Stimulated activated memory B cell treated with anti-CD40 and anti-IgM and Interleukin-4, amounts not matched to agents 10 μg/mL and 1 μg/mL and 100 μg/mL, for 72 hours (primary cell): ENCODE measurements around the gene ERC2.

Experiments used
- ATAC-seq: fragments of 150-1000 bp; cut with Tn5 transposase; 2 replicates; pipeline ENCODE4 v1.10.0; 2021
- H3K27ac Mint-ChIP-seq: one replicate; pipeline ENCODE4 v1.8.0; 2022; ENCODE audit warnings: mild to moderate bottlenecking, mixed read lengths
- H3K27me3 Mint-ChIP-seq: one replicate; pipeline ENCODE4 v1.8.0; 2022; ENCODE audit warnings: mixed read lengths
- H3K36me3 Mint-ChIP-seq: one replicate; pipeline ENCODE4 v1.8.0; 2022; ENCODE audit warnings: mixed read lengths
- H3K4me1 Mint-ChIP-seq: one replicate; pipeline ENCODE4 v1.8.0; 2022; ENCODE audit warnings: mixed read lengths
- H3K4me3 Mint-ChIP-seq: one replicate; pipeline ENCODE4 v1.8.0; 2022; ENCODE audit warnings: mild to moderate bottlenecking, moderate library complexity, mixed read lengths
- H3K9me3 Mint-ChIP-seq: one replicate; pipeline ENCODE4 v1.8.0; 2022; ENCODE audit warnings: mixed read lengths

The ERC2 gene

GRCh38 chr3:56409790-56410189, 58.5 kb downstream of the ERC2 start:
- no peaks in the 10 kb centered on the region for H3K4me1 Mint-ChIP-seq
- peaks cover 24% of the 10 kb centered on the region for H3K27me3 Mint-ChIP-seq
- H3K4me3 Mint-ChIP-seq, result no peak overlapping the region
- no peak for ATAC-seq
- no peaks in the 10 kb centered on the region for H3K36me3 Mint-ChIP-seq
- H3K9me3 Mint-ChIP-seq, result peaks cover 3% of the 10 kb centered on the region
- H3K27ac Mint-ChIP-seq, result no peak overlapping the region

- peaks cover 3% of the 10 kb centered on the region for H3K9me3 Mint-ChIP-seq
- no peak overlapping the region for H3K4me3 Mint-ChIP-seq
- peaks cover 24% of the 10 kb centered on the region for H3K27me3 Mint-ChIP-seq
- H3K36me3 Mint-ChIP-seq, result no peaks in the 10 kb centered on the region
- no peak overlapping the region for H3K27ac Mint-ChIP-seq
- ATAC-seq, result no peak
- no peaks in the 10 kb centered on the region for H3K4me1 Mint-ChIP-seq
Observed at GRCh38 chr3:56408761-56409196, 59.5 kb downstream of the ERC2 start.

- no peaks in the 10 kb centered on the region for H3K4me1 Mint-ChIP-seq
- peaks cover 21% of the 10 kb centered on the region for H3K27me3 Mint-ChIP-seq
- no peaks in the 10 kb centered on the region for H3K36me3 Mint-ChIP-seq
- no peak for ATAC-seq
- no peak overlapping the region for H3K27ac Mint-ChIP-seq
- no peak overlapping the region for H3K4me3 Mint-ChIP-seq
- peaks cover 2% of the 10 kb centered on the region for H3K9me3 Mint-ChIP-seq
Observed at GRCh38 chr3:56406826-56407515, 61.3 kb downstream of the ERC2 start.

GRCh38 chr3:56404884-56405283, 63.4 kb downstream of the ERC2 start:
- H3K4me3 Mint-ChIP-seq, result no peak overlapping the region

GRCh38 chr3:56398659-56399058, 69.6 kb downstream of the ERC2 start:
- peaks cover 7% of the 10 kb centered on the region for H3K9me3 Mint-ChIP-seq
- no peak overlapping the region for H3K4me3 Mint-ChIP-seq
- ATAC-seq, result no peak
- H3K27me3 Mint-ChIP-seq, result no peaks in the 10 kb centered on the region
- H3K36me3 Mint-ChIP-seq, result no peaks in the 10 kb centered on the region
- H3K4me1 Mint-ChIP-seq, result no peaks in the 10 kb centered on the region
- no peak overlapping the region for H3K27ac Mint-ChIP-seq

More at GRCh38 chr3:56404884-56405283, 63.4 kb downstream of the ERC2 start:
- H3K4me1 Mint-ChIP-seq, result no peaks in the 10 kb centered on the region
- no peaks in the 10 kb centered on the region for H3K36me3 Mint-ChIP-seq
- peaks cover 15% of the 10 kb centered on the region for H3K27me3 Mint-ChIP-seq
- no peak overlapping the region for H3K27ac Mint-ChIP-seq
- H3K9me3 Mint-ChIP-seq, result peaks cover 4% of the 10 kb centered on the region
- ATAC-seq, result no peak

DNA sequence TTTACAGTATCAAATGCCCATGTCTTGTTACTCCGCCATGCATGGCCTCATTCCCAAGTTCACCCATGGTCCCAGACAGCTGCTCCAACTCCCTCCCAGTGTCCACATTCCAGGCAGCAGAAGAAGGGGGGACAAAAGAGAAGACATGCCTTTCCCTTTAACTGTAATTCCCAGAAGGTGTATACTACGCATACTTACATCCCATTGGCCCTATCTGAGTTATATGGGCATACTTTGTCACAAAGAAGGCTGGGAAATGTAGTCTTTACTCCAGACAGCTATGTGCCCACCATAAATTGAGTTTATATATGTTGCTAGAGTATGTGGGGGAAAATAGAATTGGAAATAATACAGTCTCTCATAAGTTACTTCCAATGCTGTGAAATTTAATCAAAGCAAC, 70.5 kb downstream of the ERC2 start:
- Mint-ChIP-seq H3K9me3 (peaks cover 7% of the 10 kb centered on the region), H3K36me3 (no peaks in the 10 kb centered on the region), H3K4me1 (no peaks in the 10 kb centered on the region), H3K27ac (no peak overlapping the region), H3K27me3 (no peaks in the 10 kb centered on the region), H3K4me3 (no peak overlapping the region)
- no peak for ATAC-seq

DNA sequence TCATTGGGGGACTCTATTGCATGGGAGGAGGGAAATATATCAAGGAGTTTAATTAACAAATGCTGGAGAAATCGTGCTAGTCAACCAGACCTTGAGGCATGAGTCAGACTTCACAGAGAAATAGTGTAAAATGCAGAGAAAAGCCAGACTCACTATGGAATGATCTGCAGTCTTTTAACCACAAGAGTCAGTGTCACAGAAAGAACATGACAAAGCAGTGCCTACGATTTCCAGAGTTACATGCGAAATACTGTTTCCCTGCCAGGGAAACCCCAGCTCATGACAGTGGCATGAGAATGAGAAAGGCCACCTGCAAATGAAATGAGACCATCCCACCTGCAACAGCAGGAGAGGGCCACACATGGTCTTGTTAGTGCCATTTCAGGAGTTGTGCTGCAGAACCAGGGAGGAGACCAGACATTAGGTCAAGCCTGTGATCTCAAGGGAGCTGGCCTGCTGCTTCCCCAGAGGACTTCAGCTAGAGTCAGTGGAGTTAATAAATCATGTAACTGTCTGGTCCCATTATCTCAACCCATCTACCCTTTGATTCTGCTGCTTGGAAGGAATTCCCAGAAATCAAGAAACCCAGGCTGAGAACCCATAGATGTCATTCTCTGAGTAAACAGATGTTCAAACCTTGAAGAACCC, 79.0 kb downstream of the ERC2 start:
- no peaks in the 10 kb centered on the region for H3K36me3 Mint-ChIP-seq
- peaks cover 9% of the 10 kb centered on the region for H3K27me3 Mint-ChIP-seq
- H3K9me3 Mint-ChIP-seq, result peaks cover 3% of the 10 kb centered on the region
- H3K4me1 Mint-ChIP-seq, result no peaks in the 10 kb centered on the region
- no peak overlapping the region for H3K27ac Mint-ChIP-seq
- no peak for ATAC-seq
- H3K4me3 Mint-ChIP-seq, result no peak overlapping the region

GRCh38 chr3:56383092-56383491, 85.2 kb downstream of the ERC2 start:
- ATAC-seq, result no peak
- no peaks in the 10 kb centered on the region for H3K4me1 Mint-ChIP-seq
- no peaks in the 10 kb centered on the region for H3K27me3 Mint-ChIP-seq
- no peaks in the 10 kb centered on the region for H3K9me3 Mint-ChIP-seq
- no peaks in the 10 kb centered on the region for H3K36me3 Mint-ChIP-seq
- no peak overlapping the region for H3K27ac Mint-ChIP-seq
- no peak overlapping the region for H3K4me3 Mint-ChIP-seq

DNA sequence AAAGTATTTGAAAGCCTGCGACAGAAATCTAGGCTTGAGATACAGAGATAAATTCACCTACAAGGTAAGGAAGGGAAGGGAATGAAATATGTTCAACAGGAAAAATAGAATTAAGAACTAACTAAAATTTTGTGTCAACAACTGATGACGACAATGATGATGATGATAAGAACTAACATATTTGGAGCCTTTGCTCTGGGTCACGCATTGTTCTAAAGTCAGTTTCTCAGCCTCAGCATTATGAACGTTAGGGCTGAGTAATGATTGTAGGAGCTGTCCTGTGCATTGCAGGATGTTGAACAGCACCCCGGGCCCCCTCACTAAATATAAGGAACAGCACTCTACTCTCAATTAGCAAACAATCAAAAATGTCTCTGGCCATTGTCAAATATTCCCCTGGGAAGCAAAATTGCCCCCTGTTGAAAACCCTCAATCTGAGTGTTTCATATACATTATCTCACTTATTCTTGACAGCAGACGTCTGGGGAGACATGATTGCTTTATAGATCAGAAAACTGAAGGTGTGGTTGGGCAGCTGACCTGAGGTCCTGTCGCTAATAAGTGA, 88.5 kb downstream of the ERC2 start:
- peaks cover 15% of the 10 kb centered on the region for H3K9me3 Mint-ChIP-seq
- H3K27me3 Mint-ChIP-seq, result no peaks in the 10 kb centered on the region
- no peaks in the 10 kb centered on the region for H3K36me3 Mint-ChIP-seq
- no peak overlapping the region for H3K4me3 Mint-ChIP-seq
- no peaks in the 10 kb centered on the region for H3K4me1 Mint-ChIP-seq
- no peak overlapping the region for H3K27ac Mint-ChIP-seq
- ATAC-seq, result no peak

- no peak overlapping the region for H3K4me3 Mint-ChIP-seq
- ATAC-seq, result no peak
- H3K36me3 Mint-ChIP-seq, result no peaks in the 10 kb centered on the region
- H3K4me1 Mint-ChIP-seq, result no peaks in the 10 kb centered on the region
- H3K9me3 Mint-ChIP-seq, result peaks cover 15% of the 10 kb centered on the region
- no peak overlapping the region for H3K27ac Mint-ChIP-seq
- no peaks in the 10 kb centered on the region for H3K27me3 Mint-ChIP-seq
Observed at GRCh38 chr3:56375654-56376053, 92.6 kb downstream of the ERC2 start.

DNA sequence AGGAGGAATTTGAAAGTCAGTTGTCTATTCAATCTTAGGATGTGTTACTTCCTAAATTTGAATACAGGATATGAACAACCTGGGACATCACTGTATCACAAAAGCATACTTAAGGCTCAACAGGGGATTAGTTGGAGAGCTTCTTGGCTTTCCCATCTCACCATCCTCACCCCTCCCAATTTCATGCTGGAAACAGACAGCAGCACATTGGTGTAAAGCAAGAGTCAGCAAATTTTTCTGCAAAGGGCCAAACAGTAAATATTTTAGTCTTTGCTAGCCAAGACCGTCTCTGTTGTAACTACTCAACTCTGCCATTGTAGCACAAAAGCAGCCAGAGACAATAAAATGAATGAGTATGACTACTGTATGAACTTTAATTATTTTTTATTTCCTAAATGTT, 94.9 kb downstream of the ERC2 start:
- no peaks in the 10 kb centered on the region for H3K27me3 Mint-ChIP-seq
- H3K9me3 Mint-ChIP-seq, result peaks cover 15% of the 10 kb centered on the region
- H3K36me3 Mint-ChIP-seq, result no peaks in the 10 kb centered on the region
- no peak overlapping the region for H3K4me3 Mint-ChIP-seq
- H3K27ac Mint-ChIP-seq, result no peak overlapping the region
- no peak for ATAC-seq
- no peaks in the 10 kb centered on the region for H3K4me1 Mint-ChIP-seq

DNA sequence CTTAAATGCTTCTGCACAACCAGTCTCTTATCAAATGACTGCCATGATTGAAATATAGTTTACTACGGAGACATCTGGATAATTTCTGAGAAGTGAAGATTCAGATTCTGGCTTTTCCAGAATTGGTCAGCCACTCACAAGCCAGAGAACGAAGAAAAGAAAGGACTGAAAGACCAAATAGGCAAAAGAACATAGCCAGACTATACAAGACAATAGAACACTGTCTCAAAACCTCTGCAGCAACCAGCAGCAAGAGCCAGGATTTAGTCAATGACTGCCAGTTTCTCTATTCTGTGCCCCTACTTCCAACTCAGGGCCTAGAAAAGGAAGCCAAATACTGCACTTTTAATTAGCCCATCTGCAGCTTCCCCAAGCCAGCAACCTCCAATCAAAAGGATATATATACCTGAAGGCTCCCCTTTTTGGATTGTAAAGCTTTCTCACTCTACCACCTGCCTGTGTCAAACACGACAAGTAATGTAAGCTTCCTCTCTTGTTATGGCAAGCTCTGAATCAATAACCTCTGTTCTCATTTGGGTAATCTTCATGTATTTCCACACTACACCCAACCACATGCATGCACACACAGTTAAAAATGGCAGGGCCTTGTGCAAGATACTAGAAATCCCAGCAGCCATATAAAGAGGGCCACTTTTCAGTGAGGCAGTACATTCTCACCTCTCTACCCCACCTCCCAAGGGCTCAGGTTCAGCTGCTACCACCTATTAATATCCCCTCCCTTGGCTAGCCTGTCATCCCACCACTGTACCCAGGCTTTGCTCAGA, 97.1 kb downstream of the ERC2 start:
- no peaks in the 10 kb centered on the region for H3K4me1 Mint-ChIP-seq
- no peak overlapping the region for H3K4me3 Mint-ChIP-seq
- no peaks in the 10 kb centered on the region for H3K36me3 Mint-ChIP-seq
- H3K27ac Mint-ChIP-seq, result no peak overlapping the region
- peaks cover 9% of the 10 kb centered on the region for H3K9me3 Mint-ChIP-seq
- no peak for ATAC-seq
- H3K27me3 Mint-ChIP-seq, result no peaks in the 10 kb centered on the region

DNA sequence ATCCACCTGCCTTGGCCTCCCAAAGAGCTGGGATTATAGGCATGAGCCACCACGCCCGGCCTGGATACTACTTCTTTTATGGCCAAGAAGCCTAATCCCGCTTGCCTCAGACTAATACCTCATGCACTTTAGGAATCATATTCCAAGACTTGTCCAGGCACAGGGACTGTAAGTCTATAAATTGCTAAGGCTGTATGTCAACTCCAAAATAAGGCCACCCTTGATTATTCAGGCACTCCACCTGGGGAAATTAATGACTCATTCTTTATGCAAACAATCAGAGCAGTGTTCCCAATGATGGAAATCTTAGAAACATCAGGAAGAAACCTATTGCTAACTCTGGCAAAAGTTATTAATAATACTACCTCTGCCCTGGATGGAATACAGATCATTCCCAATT, 98.4 kb downstream of the ERC2 start:
- Mint-ChIP-seq H3K4me1 (no peaks in the 10 kb centered on the region), H3K27ac (no peak overlapping the region), H3K36me3 (no peaks in the 10 kb centered on the region), H3K27me3 (no peaks in the 10 kb centered on the region), H3K4me3 (no peak overlapping the region), H3K9me3 (peaks cover under 1% of the 10 kb centered on the region)
- no peak for ATAC-seq

DNA sequence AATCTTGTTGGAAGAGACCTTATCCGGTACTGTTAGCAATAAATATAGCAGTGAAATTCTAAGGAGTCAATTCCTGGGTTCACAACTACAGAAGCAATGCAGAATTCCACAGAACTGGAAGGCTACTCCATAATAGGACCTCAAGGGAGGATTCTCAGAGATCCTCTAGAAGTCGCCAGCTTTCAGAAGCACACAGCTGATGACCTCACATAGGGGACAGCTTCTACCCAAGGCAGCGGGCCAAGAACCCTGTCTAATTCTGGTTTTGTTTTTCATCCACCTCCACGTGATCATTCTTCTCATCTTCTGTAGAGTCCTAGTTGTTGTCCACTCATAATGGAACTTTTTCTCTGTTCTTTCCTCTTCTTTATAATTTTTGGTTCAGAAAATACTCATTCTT, 99.4 kb downstream of the ERC2 start:
- Mint-ChIP-seq H3K27ac (no peak overlapping the region), H3K27me3 (no peaks in the 10 kb centered on the region), H3K4me1 (no peaks in the 10 kb centered on the region), H3K4me3 (no peak overlapping the region), H3K36me3 (no peaks in the 10 kb centered on the region), H3K9me3 (no peaks in the 10 kb centered on the region)
- ATAC-seq, result no peak

DNA sequence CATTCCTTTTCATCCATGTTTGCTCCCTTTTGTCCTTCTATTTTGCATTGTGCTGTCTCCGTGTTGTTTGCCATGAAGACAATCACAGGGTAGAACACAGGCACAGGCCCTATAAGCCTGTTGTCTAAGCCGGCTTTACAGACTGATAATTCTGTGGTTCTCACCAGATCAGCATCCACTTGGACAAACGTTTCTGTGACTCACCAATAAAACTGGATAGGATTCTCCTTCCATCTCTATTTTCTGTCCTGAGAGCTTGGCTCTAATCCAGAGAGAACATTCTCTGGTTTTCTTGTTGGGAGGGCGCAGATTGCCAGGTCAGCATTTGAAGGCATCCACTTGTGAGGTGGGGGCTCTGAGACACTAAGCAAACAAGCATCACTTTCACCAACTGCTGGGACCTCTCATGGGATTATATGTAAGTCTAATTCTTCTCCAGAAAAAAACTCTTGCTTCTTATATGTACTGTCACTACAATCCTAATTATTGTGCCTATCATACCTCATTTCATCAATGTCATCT, 101.6 kb downstream of the ERC2 start:
- no peaks in the 10 kb centered on the region for H3K9me3 Mint-ChIP-seq
- H3K4me3 Mint-ChIP-seq, result no peak overlapping the region
- no peak for ATAC-seq
- no peaks in the 10 kb centered on the region for H3K27me3 Mint-ChIP-seq
- H3K4me1 Mint-ChIP-seq, result no peaks in the 10 kb centered on the region
- H3K36me3 Mint-ChIP-seq, result no peaks in the 10 kb centered on the region
- H3K27ac Mint-ChIP-seq, result no peak overlapping the region
